Right lobe of liver (tissue), 4 donors: Measurements from ENCODE around the gene SOCS3.

ENCODE experiments used
- POLR2A ChIP-seq: fragments of 450-650 bp; IDR thresholded peaks from one replicate; pipeline ENCODE4 v1.6.1; 2017; ENCODE audit warnings: antibody characterized with exemption, mild to moderate bottlenecking
- TF ChIP-seq, protein P1 (sequence below), 4 donors: fragments of 200-600 bp in 3 of 4; fragments of 450-650 bp in 1 of 4; IDR thresholded peaks; one replicate each; pipeline versions ENCODE4 v1.5.1 to v1.8.0; 2016 to 2022; ENCODE audit warnings: antibody characterized with exemption in 4 of 4, mild to moderate bottlenecking in 2 of 4
- donor health status: DM: no; HTN: no; CAD: no.
- donor health status: DM: no; HTN: no; CAD: no.
- donor health status: DM: no; HTN: yes; CAD: no.

DNA sequence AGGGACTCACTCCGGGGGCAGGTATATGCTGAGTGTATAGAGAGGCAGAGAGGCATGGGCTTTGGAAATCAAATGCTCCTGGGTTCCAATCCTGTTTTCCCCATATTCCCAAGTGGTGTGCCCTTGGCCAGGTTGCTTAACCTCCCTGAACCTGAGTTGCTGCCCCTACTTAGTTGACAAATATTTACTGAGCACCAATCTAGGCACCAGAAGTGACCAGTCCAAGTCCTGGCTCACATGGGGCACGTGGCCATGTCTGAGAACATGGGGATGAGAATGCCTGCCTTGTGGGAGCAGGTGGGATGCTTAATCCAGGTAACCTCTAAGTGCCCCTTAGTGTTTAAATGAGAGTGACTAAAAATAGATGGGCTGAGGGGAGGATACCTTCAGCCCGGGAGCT, 4.2 kb downstream of the SOCS3 start:
- TF ChIP-seq, protein P1, sequence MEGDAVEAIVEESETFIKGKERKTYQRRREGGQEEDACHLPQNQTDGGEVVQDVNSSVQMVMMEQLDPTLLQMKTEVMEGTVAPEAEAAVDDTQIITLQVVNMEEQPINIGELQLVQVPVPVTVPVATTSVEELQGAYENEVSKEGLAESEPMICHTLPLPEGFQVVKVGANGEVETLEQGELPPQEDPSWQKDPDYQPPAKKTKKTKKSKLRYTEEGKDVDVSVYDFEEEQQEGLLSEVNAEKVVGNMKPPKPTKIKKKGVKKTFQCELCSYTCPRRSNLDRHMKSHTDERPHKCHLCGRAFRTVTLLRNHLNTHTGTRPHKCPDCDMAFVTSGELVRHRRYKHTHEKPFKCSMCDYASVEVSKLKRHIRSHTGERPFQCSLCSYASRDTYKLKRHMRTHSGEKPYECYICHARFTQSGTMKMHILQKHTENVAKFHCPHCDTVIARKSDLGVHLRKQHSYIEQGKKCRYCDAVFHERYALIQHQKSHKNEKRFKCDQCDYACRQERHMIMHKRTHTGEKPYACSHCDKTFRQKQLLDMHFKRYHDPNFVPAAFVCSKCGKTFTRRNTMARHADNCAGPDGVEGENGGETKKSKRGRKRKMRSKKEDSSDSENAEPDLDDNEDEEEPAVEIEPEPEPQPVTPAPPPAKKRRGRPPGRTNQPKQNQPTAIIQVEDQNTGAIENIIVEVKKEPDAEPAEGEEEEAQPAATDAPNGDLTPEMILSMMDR (IDR thresholded peaks at IDR 0.05), result no peak
- TF ChIP-seq POLR2A, result no peak
